HG03439 (cell line): Measurements from ENCODE around the gene JPT2.
A peak's percentile ranks its signal among the peaks of the same experiment; 100 is the strongest.
"Not testable (repeated sequence)": the region's sequence is repeated elsewhere in the genome, so short reads cannot be mapped to it uniquely, and the experiment has no call there.

Experiments
- ATAC-seq: cut with Tn5 transposase; IDR thresholded peaks from one replicate; pipeline ENCODE4 v1.9.1; 2021; ENCODE audit warnings: mild to moderate bottlenecking, moderate library complexity; ENCODE audit not compliant: unreplicated experiment

JPT2 gene

DNA sequence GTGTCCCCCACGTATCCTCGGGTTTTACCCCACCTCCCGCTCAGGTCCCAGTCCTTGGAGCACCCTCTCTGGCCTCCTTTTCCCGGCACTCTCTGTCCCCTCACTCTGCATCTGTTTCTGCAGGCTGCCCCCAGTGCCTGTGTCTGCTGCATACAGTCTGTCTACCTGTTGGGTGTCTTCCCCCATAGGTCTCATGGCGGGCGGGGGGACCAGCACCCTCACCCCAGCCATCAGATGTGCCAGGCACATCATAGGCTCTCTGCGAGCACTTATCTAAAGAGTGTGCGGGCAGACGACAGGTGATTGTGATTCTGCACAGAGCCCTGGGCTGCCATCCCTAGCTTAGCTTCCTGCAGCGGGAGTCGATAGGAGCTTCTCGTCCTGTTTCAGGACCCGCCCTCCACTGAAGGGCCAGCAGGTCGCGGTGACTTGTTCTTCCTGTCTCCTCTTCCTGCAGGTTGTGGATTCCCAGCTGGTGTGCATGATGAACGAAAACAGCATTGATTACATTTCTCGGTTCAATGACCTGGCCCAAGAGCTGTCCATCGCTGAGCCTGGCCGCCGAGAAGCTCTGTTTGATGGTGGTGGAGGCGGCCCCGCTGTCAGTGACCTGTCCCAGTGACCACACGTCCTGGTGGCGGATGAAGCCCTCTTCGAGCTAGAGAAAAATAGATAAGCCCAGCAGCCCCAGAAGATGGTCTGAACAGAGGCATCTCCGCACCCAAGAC lies 4.5 kb upstream of the JPT2 start:
- ATAC-seq, result no peak

DNA sequence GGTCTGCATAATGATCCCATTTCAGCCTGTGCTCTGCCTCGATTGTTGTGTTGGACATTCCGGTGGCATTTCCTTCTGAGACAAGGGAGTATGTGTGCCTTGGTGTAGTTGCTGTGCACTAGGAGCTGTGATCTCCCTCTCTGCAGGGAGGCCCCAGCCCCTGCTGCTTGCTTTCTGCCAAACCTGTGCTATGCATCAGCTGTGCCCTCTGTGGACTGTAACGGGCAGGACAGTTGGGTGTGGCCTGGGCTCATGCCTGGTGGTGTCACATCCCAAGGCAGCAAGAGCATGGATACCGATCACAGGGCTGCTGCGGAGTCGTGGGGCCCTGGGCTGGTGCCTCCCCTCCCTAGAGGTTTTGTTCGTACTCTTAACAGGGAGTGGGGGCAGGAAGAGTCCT lies 3.8 kb upstream of the JPT2 start:
- ATAC-seq, result no peak

DNA sequence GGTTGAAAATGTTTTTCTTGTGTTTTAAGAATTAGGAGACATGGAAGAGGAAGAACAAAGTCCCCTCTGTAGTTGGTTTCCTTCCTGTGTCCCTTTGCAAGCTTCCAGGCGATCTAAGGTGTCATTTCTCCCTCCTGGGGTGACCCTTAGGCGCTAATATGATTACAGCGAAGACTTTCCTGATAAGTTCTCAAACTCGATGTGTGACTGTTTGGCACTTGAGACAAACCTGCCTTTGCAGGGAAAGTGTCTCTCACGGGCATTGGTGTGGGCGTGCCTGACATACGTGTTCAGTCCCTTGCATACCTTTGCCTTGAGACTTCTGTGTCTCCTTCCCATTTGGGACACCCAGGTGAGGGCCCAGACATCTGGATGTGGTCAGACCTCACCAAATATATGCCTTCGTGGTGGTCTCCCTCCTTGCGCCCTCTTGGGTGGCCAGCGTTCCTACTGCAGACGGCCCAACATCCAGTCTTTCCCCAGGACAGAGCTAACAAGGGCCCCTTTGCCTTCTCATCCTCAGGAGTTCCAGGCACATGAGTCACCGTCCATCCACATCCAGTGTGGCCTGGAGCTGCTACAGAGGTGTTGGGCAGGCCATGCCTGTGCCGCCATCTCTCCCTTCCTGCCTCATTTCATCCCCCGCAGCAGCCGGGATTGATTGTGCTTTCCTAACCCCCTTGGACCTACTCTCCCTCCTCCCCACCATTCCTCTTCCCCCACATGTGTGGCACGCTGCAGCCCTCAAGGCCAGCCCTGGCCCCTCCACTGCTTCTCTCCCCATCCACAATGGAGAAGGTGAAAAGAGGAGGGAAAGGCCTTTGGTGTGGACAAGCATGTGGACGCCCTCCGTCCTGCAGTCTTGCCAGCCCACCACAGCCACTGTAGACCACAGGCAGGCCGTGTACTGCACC lies 3.1 kb upstream of the JPT2 start:
- no peak for ATAC-seq

DNA sequence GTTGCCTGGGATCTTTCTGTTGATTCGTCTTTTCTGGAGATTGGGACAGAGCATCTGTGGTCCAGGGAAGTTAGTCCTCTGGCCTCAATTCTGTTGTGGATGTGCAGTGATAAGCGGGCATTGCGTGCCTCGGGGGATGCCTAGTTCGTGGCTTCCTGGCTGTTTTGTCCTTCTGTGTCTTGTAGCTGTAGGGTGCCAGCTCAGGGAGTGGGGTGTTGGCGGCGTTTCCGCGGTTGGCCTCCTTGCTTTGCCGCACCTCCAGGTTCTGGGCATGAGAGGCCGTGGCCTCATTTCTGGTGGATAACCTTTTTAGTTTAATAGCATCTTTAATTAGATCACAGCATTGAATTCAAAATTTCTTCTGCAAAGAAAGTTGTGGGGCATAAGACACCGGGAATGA lies 1.4 kb upstream of the JPT2 start:
- ATAC-seq, result no peak

DNA sequence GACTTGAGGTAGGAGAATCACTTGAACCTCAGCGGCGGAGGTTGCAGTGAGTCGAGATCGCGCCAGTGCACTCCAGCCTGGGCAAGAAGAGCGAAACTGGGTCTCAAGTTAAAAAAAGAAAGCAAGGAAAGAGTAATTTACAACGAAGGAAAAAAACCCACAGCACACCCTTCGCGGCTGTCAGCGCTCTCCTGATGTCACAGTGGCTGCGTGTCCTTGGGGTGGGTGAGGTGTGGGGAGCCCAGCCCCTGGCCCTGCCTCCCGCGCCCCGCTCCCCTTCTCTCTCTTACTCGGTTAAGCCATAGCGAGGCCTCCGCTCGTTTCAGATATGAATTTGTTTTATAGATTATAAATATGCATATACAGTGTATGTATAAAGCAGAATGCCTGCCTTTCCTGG lies 740 bp upstream of the JPT2 start:
- ATAC-seq, result no peak

DNA sequence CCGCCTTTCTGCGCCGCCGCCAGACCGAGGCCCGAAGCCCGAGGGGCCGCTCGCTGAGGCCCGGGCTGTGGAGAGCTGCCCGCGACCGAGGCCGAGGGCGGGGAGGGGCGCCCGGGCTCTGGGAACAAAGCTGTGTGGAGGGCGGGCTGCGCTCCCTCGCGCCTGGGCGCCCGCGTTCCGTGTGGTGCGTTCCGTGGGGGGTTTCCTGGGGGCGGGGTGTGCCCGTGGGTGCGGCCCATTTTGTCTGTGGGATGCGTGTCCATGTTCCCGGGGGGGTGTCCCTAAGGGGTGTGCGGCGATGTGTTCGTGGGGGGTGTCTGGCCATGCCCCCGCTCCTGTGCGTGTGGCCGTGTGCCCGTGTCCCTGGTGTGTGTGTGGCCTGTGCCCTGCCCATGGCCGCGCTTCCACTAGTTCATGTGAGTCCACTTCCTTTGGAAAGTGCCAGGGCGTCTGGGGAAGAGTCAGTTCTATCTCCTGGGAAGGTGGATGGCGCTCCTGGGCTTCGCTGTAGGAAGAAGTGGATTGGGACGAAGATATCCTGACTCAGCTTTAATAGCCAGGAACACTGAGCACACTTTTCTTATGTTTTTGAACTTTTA lies 520 bp downstream of the JPT2 start:
- peak; percentile 10 for ATAC-seq

DNA sequence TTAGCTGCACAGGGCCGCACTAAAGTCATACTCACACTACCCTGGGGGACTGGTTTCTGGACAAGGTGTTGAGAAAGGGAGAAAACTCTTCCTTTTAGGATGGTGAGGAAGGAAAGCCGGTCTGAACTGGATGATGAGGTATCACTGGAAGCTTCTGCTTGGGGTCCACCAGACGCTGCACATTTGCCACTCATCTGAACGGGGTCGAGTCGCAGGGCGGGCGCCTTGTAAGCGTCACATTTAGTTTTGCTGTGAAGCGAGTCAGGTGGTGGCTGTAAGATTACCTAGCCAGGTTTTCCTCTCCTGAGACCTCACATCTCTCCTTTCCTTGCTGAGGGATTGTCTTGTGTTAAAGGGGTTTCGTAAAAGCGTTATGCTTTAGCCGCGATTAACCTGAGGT lies 2.3 kb downstream of the JPT2 start:
- ATAC-seq, result no peak

DNA sequence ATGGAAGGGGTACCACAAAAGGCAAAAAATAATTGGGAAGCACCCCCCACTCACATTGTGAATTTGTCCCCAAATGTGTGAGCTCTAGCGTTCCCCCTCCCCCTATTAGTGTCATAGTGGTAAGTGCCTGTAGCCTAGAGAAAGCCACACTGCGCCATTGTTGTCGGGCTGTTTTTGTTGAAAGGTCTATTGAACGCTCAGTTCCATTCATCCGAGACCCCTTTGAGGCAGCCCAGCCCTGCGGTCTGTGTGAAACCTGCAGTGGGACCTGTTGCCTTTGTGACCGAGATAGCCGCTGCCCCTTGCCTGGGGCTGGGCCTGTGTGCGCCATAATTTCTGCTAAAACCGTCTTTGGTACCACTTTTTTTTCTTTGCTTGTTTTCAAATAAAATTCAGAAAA lies 3.0 kb downstream of the JPT2 start:
- no peak for ATAC-seq

DNA sequence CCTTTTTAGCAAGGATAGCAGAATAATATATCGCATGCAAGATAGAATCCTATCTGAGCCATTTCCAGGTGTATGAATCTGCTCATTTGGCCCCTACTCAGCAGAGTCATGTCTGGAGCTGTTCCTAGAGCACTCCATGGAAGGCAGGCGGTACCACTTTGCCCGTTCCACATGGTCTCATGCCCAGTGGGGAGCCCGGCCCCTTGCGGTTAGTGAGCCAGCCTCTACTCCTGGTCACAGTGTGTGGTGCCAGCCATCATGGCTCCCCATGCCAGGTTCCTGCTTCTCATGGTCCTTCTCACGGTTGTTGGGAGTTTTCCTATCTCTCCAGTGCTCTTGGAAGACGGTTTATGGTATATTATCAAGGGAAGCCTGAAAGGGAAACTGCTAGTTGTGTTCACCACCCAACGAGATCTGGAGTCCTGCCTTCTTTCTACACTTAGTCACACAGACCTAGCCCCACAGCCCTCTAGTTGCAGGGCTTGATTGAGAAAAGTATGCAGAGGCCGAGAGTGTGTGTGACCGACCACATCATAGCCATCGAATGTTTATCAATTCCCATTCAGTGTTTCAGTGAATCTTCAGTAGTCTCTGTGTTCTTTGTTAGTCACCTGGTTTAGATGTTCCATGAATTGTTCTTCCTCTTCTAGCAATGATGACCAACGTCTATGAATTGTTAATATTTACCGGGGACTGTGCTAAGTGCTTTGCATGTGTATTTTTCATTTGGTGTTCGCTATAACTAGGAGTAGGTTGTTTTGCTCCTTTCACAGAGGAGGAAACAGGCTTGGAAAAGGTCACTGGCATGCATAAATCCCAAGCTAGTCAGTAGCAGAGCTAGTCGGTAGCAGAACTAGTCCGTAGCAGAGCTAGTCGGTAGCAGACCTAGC lies 9.6 kb downstream of the JPT2 start:
- no peak for ATAC-seq

DNA sequence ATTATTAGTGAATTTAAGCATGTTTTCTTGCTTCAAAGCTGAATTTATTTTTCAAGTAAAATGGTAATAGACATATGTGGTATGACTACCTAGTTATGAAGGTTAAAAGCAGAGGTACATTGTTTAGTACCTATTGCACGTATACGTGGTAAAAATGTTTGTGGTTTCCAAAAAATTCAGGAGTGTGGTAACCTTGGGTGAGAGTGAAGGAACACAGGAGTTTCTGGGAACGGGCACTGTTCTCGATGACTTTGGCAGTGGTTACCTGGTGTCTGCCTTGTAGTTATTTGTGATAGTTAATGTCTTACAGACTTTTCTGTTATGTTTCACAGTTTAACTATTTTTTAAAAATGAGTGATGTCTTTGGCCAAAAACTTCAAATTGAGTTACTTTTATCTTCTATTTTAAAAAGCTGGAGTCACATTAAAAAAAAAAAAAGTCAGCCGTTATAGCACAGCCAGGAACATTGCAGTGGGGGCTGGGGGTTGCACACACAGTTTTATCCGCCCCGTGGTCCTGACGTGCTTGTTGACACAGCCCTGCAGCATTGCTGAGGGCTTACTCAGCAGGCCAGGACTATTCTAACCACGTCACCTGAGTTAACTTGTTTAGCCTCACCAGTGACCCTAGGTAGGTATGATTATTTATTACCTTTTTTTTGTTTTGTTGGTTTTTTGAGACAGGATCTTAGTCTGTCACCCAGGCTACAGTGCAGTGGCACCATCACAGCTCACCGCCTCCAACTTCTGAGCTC lies 10.9 kb downstream of the JPT2 start:
- ATAC-seq, result no peak

DNA sequence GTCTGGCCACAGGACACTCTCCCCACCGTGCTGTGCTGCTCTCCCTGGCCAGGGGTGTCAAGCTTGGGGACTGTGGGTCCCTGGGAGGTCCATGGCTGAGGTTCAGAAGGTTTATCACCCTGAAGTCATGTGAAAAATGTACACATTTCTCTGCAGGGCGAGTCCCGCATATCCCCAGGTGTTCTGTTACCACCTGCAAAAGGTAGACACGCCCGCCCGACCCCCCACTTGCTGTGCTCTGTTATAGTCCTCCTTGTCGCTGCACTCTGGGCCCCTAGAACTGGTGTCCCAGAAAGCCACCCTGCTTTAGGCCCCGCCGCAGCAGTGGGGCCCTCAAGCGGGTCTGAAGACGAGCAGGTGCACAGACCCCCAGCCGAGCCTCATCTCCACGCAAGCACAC lies 11.8 kb downstream of the JPT2 start:
- ATAC-seq, result no peak

DNA sequence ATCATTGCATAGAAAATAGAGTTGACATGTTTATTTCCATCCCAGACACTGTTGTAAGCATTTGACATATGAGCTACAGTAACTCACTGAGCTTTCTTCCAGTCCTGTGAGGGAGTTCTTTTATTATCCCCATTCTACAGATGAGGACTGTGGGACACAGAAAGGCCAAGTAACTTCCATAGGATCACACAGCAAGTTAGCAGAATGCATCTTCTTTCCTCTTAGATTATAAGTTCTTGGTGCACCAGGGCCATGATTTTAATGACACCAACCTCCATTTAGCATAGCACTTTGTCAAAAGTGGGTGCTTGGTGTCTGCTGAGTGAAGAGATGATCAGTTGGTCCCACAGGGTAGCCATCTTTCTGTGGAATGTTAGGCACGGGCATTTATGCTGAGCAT lies 12.7 kb downstream of the JPT2 start:
- ATAC-seq, result no peak

DNA sequence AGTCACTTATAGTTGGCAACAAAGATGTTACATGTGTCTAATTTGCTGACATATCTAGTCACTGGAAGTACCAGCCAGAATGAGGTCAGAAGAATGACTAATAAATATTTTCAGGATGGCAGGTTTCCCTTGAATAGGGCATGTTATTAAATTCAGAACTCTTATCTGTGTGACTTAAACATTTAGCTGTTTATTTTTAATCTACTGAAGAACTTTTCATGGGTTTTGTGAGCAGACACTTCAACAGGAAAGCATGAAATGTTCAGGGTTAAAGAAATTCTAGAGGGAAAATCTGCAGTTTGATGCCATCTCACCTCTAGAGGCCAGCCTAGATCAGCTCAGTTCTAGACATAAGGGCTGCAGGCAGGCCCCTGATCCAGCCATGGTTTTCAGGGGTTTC lies 13.2 kb downstream of the JPT2 start:
- ATAC-seq, result no peak

DNA sequence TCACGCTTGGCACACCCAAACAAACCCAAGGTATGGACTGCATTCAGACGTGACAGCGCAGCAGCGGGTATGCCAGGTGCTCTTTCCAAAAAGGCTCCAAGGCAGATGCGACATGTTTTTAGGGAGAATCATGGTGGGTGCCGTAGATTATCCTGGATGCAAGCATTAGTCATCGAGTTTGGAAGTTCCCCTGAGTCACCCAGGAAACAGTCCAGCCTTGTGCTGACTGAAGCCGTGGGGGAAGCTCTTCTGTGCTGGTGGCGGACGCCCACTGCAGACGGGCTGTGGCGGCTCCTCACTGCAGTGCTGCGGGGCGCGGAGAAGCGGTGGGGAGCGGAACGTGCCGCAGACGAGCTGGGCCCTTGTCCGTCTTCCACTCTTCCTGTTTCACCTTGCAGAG lies 13.9 kb downstream of the JPT2 start:
- ATAC-seq, result no peak

DNA sequence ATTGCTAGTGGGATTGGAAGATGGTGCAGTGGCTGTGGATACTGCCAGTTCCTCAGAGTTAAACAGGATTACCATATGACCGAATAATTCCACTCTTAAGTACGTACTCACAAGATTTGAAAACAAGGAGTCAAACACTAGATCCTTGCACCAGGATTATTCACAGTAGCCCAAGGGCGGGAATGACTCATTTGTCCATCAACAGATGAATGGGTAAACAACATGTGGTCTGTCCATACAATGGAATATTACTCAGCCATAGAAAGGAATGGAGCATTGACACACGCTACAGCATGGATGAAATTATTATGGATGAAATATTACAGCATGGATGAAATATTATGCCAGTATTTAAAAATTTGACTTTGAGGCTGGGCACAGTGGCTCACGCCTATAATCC lies 18.8 kb downstream of the JPT2 start:
- no peak for ATAC-seq

DNA sequence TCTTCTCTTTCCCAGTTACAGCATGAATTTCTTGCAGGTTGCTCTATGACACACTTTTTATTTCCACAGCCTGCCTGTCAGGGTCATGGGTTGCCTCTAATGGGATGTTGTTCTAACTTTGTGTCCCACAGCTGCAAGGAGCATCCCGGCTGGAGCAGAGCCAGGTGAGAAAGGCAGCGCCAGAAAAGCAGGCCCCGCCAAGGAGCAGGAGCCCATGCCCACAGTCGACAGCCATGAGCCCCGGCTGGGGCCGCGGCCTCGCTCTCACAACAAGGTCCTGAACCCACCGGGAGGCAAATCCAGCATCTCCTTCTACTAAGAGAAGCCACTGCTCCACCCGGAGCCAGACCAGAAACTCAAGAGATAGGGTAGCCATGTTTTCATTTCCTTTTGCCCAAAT lies 20.6 kb downstream of the JPT2 start:
- no peak for ATAC-seq

DNA sequence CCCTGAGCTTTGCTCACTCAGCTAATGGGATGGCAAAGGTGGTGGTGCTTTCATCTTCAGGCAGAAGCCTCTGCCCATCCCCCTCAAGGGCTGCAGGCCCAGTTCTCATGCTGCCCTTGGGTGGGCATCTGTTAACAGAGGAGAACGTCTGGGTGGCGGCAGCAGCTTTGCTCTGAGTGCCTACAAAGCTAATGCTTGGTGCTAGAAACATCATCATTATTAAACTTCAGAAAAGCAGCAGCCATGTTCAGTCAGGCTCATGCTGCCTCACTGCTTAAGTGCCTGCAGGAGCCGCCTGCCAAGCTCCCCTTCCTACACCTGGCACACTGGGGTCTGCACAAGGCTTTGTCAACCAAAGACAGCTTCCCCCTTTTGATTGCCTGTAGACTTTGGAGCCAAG lies 22.2 kb downstream of the JPT2 start:
- ATAC-seq, result no peak

DNA sequence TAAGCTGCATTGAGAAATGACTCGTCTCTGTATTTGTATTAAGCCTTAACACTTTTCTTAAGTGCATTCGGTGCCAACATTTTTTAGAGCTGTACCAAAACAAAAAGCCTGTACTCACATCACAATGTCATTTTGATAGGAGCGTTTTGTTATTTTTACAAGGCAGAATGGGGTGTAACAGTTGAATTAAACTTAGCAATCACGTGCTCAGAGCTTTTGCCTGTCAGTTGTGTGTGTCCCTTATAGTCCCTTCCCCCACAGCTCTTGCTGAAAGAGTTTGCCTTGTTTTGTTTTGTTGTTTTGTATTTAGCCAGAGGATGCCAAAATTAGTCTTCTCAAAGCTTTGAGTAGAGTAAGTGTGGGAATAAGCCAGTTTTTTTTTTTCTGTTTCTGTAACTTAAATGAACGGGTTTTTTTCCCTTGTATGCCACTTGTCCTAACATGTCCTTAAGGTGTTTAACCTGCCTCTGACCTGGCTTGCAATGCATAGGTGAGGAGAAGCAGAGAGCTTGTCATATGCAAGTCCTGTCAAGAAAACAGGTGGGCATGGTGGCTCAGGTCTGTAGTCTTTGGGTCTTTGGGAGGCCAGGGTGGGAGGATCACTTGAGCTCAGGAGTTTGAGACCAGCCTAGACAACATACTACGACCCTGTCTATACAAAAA lies 23.3 kb downstream of the JPT2 start:
- ATAC-seq, result no peak

DNA sequence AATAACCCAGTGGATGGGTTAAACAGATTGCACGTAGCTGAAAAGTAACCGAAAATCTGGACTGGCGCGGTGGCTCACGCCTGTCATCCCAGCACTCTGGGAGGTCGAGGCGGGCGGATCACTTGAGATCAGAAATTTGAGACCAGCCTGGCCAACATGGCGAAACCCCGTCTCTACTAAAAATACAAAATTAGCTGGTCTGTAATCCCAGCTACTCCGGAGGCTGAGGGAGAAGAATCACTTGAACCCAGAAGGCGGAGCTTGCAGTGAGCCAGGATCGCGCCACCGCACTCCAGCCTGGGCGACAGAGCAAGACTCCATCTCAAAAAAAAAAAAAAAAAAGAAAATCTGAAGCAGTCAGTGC lies 27.2 kb downstream of the JPT2 start:
- ATAC-seq, result not testable (repeated sequence)
